Stomach (tissue), 9 donors: ENCODE measurements around the gene PLTP. TPM values are rescaled to one million over a fixed set of nuclear protein-coding genes. Genes with fewer than 3 reads are reported as not detected.

Source experiments
- DNase-seq, 2 donors: peaks; one replicate each; pipeline versions ENCODE4 v3.0.0 to v3.0.0-alpha.2; 2013 to 2019
- H3K27ac ChIP-seq, 5 donors: fragments of 200-600 bp in 4 of 5; sonication (generic) in 4 of 5; one replicate each; pipeline ENCODE4 v1.5.1; 2013 to 2019; ENCODE audit warnings: mild to moderate bottlenecking in 1 of 5, moderate library complexity in 1 of 5
- H3K27me3 ChIP-seq, 3 donors: fragments of 200-600 bp; sonication (generic); one replicate each; pipeline ENCODE4 v1.5.1; 2017 to 2019; ENCODE audit warnings: mixed run types in 1 of 3
- H3K36me3 ChIP-seq, 4 donors: fragments of 200-600 bp; sonication (generic); 1 replicate in 3 of 4; 2 replicates in 1 of 4; pipeline ENCODE4 v1.5.1; 2016 to 2019
- H3K4me1 ChIP-seq, 4 donors: fragments of 200-600 bp; sonication (generic); one replicate each; pipeline ENCODE4 v1.5.1; 2016 to 2019
- H3K4me3 ChIP-seq, 4 donors: fragments of 200-600 bp; sonication (generic) in 3 of 4; one replicate each; pipeline ENCODE4 v1.5.1; 2016 to 2019; ENCODE audit warnings: mild to moderate bottlenecking in 1 of 4
- H3K9me3 ChIP-seq, 4 donors: fragments of 200-600 bp; sonication (generic); one replicate each; pipeline ENCODE4 v1.5.1; 2016 to 2019
- CTCF ChIP-seq, 7 experiments: fragments of 450-650 bp in 4 of 7; fragments of 200-600 bp in 3 of 7; sonication (generic) in 3 of 7; IDR thresholded peaks; one replicate each; pipeline ENCODE4 v1.5.1; 2016 to 2019; ENCODE audit warnings: antibody characterized with exemption in 7 of 7, control low read depth in 2 of 7, mild to moderate bottlenecking in 1 of 7
- EP300 ChIP-seq: sonication (generic); formaldehyde crosslinking; IDR thresholded peaks from one replicate; pipeline ENCODE4 v1.6.1; 2017; ENCODE audit warnings: antibody characterized with exemption
- POLR2A ChIP-seq, 4 donors: fragments of 450-650 bp; IDR thresholded peaks; one replicate each; pipeline ENCODE4 v1.6.1; 2016; ENCODE audit warnings: antibody characterized with exemption in 4 of 4, control low read depth in 2 of 4, mild to moderate bottlenecking in 1 of 4, moderate library complexity in 1 of 4
- POLR2AphosphoS5 ChIP-seq, 3 donors: sonication (generic); formaldehyde crosslinking; IDR thresholded peaks; one replicate each; pipeline ENCODE4 v1.6.1; 2016; ENCODE audit warnings: antibody characterized with exemption in 3 of 3
- WGBS, 5 donors: extraction: QIAGEN DNeasy Blood & Tissue Kit in 3 of 5; methylation state at CpG; one replicate each; pipeline versions ENCODE4 v1.1.5 to v1.1.7; 2013 to 2018; 5-methylcytosine and 5-hydroxymethylcytosine counted together
- intact Hi-C: fragments of 100-400 bp; cut with DNase I; formaldehyde crosslinking; loops from one replicate; pipeline ENCODE4 v1.15.1; 2023; ENCODE audit warnings: low total_unique reads
- polyA plus RNA-seq, 3 donors: library from polyadenylated mRNA; stranded (reverse); fragments of 200-250 nt; gene quantifications; one replicate each; pipeline ENCODE4 v1.2.3, GENCODE V29; 2013
- total RNA-seq, 5 donors: library from RNA; depleted of rRNA; stranded (reverse); fragments of >200 nt; gene quantifications; one replicate each; pipeline versions ENCODE4 v1.1.0 to v1.2.3, GENCODE V29; 2014 to 2016
- donor health status: healthy with polysubstance abuse.
- donor health status: Bipolar disorder and iron deficiency.
- donor health status: healthy.

The PLTP gene
- total and polyA plus RNA-seq, 8 donors, result 22.0 to 313 (median 55.9) TPM

- Histone ChIP-seq H3K27me3 (no peaks in the 10 kb centered on the region), H3K4me1 (peaks cover 0 to 1% (median under 1%) of the 10 kb centered on the region in 4 donors), H3K36me3 (peaks cover 8 to 22% (median 15%) of the 10 kb centered on the region in 4 donors), H3K27ac (no peak overlapping the region), H3K9me3 (no peaks in the 10 kb centered on the region), H3K4me3 (no peak overlapping the region)
- no peak for DNase-seq
- 69 to 92% (median 80%) methylated on average over 4 of the region's 4 CpGs for WGBS, 5 donors
- TF ChIP-seq POLR2A (IDR thresholded peaks at IDR 0.05), result no peak
- no peak for TF ChIP-seq EP300
- TF ChIP-seq CTCF (IDR thresholded peaks at IDR 0.05), result no peak
- TF ChIP-seq POLR2AphosphoS5 (IDR thresholded peaks at IDR 0.05), result no peak
- intact Hi-C loops, result no loop called here
Measured at GRCh38 chr20:45872626-45873025, 39.3 kb downstream of the PLTP start.

- Histone ChIP-seq H3K36me3 (peaks cover 0 to 5% (median 1%) of the 10 kb centered on the region in 4 donors), H3K27ac (peak overlapping the region in 1 of 5 donors; percentile 2), H3K9me3 (no peaks in the 10 kb centered on the region), H3K4me1 (peaks cover 0 to 8% (median 3%) of the 10 kb centered on the region in 4 donors), H3K4me3 (no peak overlapping the region), H3K27me3 (no peaks in the 10 kb centered on the region)
- TF ChIP-seq CTCF (IDR thresholded peaks at IDR 0.05) (no peak), POLR2AphosphoS5 (IDR thresholded peaks at IDR 0.05) (no peak), POLR2A (IDR thresholded peaks at IDR 0.05) (no peak), EP300 (no peak)
- intact Hi-C loops, result no loop called here
- DNase-seq, result no peak
Measured at GRCh38 chr20:45867819-45868176, 44.2 kb downstream of the PLTP start.

- H3K27ac ChIP-seq, result peak overlapping the region in 1 of 5 donors; percentile 2
Measured at GRCh38 chr20:45867136-45867818, 44.7 kb downstream of the PLTP start.

GRCh38 chr20:45866454-45866853 lies 45.5 kb downstream of the PLTP start:
- WGBS, 5 donors, result 92 to 98% (median 96%) methylated on average over 5 of the region's 5 CpGs
- intact Hi-C loops, result no loop called here
- DNase-seq, result no peak
- peaks cover under 1 to 8% (median 5%) of the 10 kb centered on the region in 4 donors for H3K4me1 ChIP-seq
- TF ChIP-seq POLR2AphosphoS5 (IDR thresholded peaks at IDR 0.05) (no peak), CTCF (IDR thresholded peaks at IDR 0.05) (no peak), EP300 (no peak), POLR2A (IDR thresholded peaks at IDR 0.05) (no peak)
- no peak overlapping the region for H3K27ac ChIP-seq
- no peaks in the 10 kb centered on the region for H3K27me3 ChIP-seq
- no peaks in the 10 kb centered on the region for H3K9me3 ChIP-seq
- no peak overlapping the region for H3K4me3 ChIP-seq
- no peaks in the 10 kb centered on the region for H3K36me3 ChIP-seq

More at GRCh38 chr20:45867136-45867818, 44.7 kb downstream of the PLTP start:
- DNase-seq, result no peak
- Histone ChIP-seq H3K36me3 (no peaks in the 10 kb centered on the region), H3K9me3 (no peaks in the 10 kb centered on the region), H3K4me3 (no peak overlapping the region), H3K4me1 (peaks cover 0 to 8% (median 3%) of the 10 kb centered on the region in 4 donors), H3K27me3 (no peaks in the 10 kb centered on the region)
- intact Hi-C loops, result no loop called here
- TF ChIP-seq CTCF (IDR thresholded peaks at IDR 0.05), result no peak
- no peak for TF ChIP-seq POLR2AphosphoS5 (IDR thresholded peaks at IDR 0.05)
- no peak for TF ChIP-seq POLR2A (IDR thresholded peaks at IDR 0.05)
- no peak for TF ChIP-seq EP300
- WGBS, 5 donors, result 73 to 81% (median 78%) methylated on average over 6 of the region's 6 CpGs
